Measurements from ENCODE around the gene ASCC3. TPM values are rescaled to one million over a fixed set of nuclear protein-coding genes. Genes with fewer than 3 reads are reported as not detected.

Gene ASCC3
- total RNA-seq, 1 experiment from 2014 or later = 40.5 TPM

- Histone ChIP-seq H3K4me2 (ENCODE audit: low read length) (no peak overlapping the region), H3K79me2 (ENCODE audit: insufficient read depth, low read length) (no peaks in the 10 kb centered on the region), H3K36me3 (ENCODE audit: control insufficient read depth in 1 of 2, insufficient read depth in 2 of 2, low read length in 2 of 2) (no peaks in the 10 kb centered on the region), H2AFZ (ENCODE audit: low read depth, low read length, poor library complexity, severe bottlenecking) (no peak overlapping the region), H3K27me3 (ENCODE audit: insufficient read depth, low read length) (no peaks in the 10 kb centered on the region), H3K27ac (ENCODE audit: low read depth, low read length) (no peak overlapping the region), H3K4me1 (ENCODE audit: control insufficient read depth in 1 of 2, insufficient read depth in 2 of 2, low read length in 2 of 2) (no peaks in the 10 kb centered on the region), H3K4me3 (replicated peaks in 1 of 2; ENCODE audit: low read depth in 1 of 2, low read length in 2 of 2) (no peak overlapping the region), H3K9me3 (ENCODE audit: control insufficient read depth in 1 of 2, insufficient read depth in 1 of 2, low read depth in 1 of 2, low read length in 2 of 2) (0 out of 4 replicates have a peak, but pooled peaks cover 0 to 3% of the 10 kb centered on the region in 2 experiments), H4K20me1 (ENCODE audit: insufficient read depth) (no peaks in the 10 kb centered on the region), H3K9ac (ENCODE audit: low read length) (no peak overlapping the region), H3K9me2 (ENCODE audit: insufficient read depth) (no peaks in the 10 kb centered on the region)
- BruUV-seq (replicated peaks) = no TSS peak
- no peak for DNase-seq (ENCODE audit: low read depth, low spot score)
- TF ChIP-seq REST (IDR thresholded peaks at IDR 0.05; ENCODE audit: low read depth) = no peak
- no peak for TF ChIP-seq EGR1 (IDR thresholded peaks at IDR 0.05; ENCODE audit: low read depth)
- TF ChIP-seq RAD21 (IDR thresholded peaks at IDR 0.05; ENCODE audit: low read depth) = no peak
- TF ChIP-seq EZH2phosphoT487 (IDR thresholded peaks at IDR 0.05; ENCODE audit: borderline replicate concordance) = no peak
- TF ChIP-seq, protein P1, sequence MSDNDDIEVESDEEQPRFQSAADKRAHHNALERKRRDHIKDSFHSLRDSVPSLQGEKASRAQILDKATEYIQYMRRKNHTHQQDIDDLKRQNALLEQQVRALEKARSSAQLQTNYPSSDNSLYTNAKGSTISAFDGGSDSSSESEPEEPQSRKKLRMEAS (IDR thresholded peaks at IDR 0.05) = no peak
- TF ChIP-seq YY1 (IDR thresholded peaks at IDR 0.05; ENCODE audit: extremely low read depth, insufficient replicate concordance, low read depth, low read length) = no peak
- no peak for TF ChIP-seq ELF1 (IDR thresholded peaks at IDR 0.05; ENCODE audit: borderline replicate concordance, low read depth)
- no peak for TF ChIP-seq SIN3A (IDR thresholded peaks at IDR 0.05; ENCODE audit: low read depth)
- TF ChIP-seq SP1 (IDR thresholded peaks at IDR 0.05; ENCODE audit: low read depth) = no peak
- TF ChIP-seq POLR2A (IDR thresholded peaks at IDR 0.05; ENCODE audit: borderline replicate concordance, extremely low read depth, insufficient read depth, insufficient read length) = no peak
- CTCF ChIA-PET = no interaction called here
- ATAC-seq = no peak
- POLR2A ChIA-PET = no interaction called here
- RAD21 ChIA-PET (ENCODE audit: low non-redundant PET in 1 of 2, low total read pairs in 2 of 2, uncharacterized antibody in 2 of 2, unreplicated experiment in 2 of 2) = no interaction called here
- intact Hi-C loops (cut with micrococcal nuclease) = no loop called here
Observed at GRCh38 chr6:100577425-100577824, 303.7 kb downstream of the ASCC3 start.

Measured in HCT116 (cell line).